ENCODE results near the gene CDC42EP5.
"Not testable (repeated sequence)": the region's sequence is repeated elsewhere in the genome, so short reads cannot be mapped to it uniquely, and the experiment has no call there.

Gene CDC42EP5

GRCh38 chr19:54515156-54515555, 42.1 kb upstream of the CDC42EP5 start:
- no peaks in the 10 kb centered on the region for H3K27me3 ChIP-seq (replicated peaks; ENCODE audit: control insufficient read depth, insufficient read depth, low read length)
- no peaks in the 10 kb centered on the region for H3K36me3 ChIP-seq (ENCODE audit: control insufficient read depth, insufficient read depth, low read length)
- no peak overlapping the region for H3K4me3 ChIP-seq (replicated peaks; ENCODE audit: low read depth, low read length)
- no peak for DNase-seq (ENCODE audit: extremely low read depth, insufficient read length)
- TF ChIP-seq CTCF (IDR thresholded peaks at IDR 0.05; ENCODE audit: insufficient read depth, low read length, poor library complexity, severe bottlenecking), result no peak

GRCh38 chr19:54509200-54509940, 36.3 kb upstream of the CDC42EP5 start:
- H3K27me3 ChIP-seq (replicated peaks; ENCODE audit: control insufficient read depth, insufficient read depth, low read length); DNase-seq (ENCODE audit: extremely low read depth, insufficient read length): not testable (repeated sequence)

GRCh38 chr19:54508487-54508886, 35.4 kb upstream of the CDC42EP5 start:
- H3K36me3 ChIP-seq (ENCODE audit: control insufficient read depth, insufficient read depth, low read length); DNase-seq (ENCODE audit: extremely low read depth, insufficient read length); H3K27me3 ChIP-seq (replicated peaks; ENCODE audit: control insufficient read depth, insufficient read depth, low read length); H3K4me3 ChIP-seq (replicated peaks; ENCODE audit: low read depth, low read length): not testable (repeated sequence)

More at GRCh38 chr19:54509200-54509940, 36.3 kb upstream of the CDC42EP5 start:
- H3K36me3 ChIP-seq (ENCODE audit: control insufficient read depth, insufficient read depth, low read length); H3K4me3 ChIP-seq (replicated peaks; ENCODE audit: low read depth, low read length): not testable (repeated sequence)

- TF ChIP-seq CTCF (IDR thresholded peaks at IDR 0.05; ENCODE audit: insufficient read depth, low read length, poor library complexity, severe bottlenecking), result no peak
- no peak for DNase-seq (ENCODE audit: extremely low read depth, insufficient read length)
- no peak overlapping the region for H3K4me3 ChIP-seq (replicated peaks; ENCODE audit: low read depth, low read length)
- H3K36me3 ChIP-seq (ENCODE audit: control insufficient read depth, insufficient read depth, low read length), result no peaks in the 10 kb centered on the region
- H3K27me3 ChIP-seq (replicated peaks; ENCODE audit: control insufficient read depth, insufficient read depth, low read length), result no peaks in the 10 kb centered on the region
Measured at GRCh38 chr19:54507824-54508223, 34.7 kb upstream of the CDC42EP5 start.

- H3K36me3 ChIP-seq (ENCODE audit: control insufficient read depth, insufficient read depth, low read length); DNase-seq (ENCODE audit: extremely low read depth, insufficient read length); H3K4me3 ChIP-seq (replicated peaks; ENCODE audit: low read depth, low read length); H3K27me3 ChIP-seq (replicated peaks; ENCODE audit: control insufficient read depth, insufficient read depth, low read length): not testable (repeated sequence)
Measured at GRCh38 chr19:54507038-54507717, 34.1 kb upstream of the CDC42EP5 start.

GRCh38 chr19:54506079-54506478, 33.0 kb upstream of the CDC42EP5 start:
- Histone ChIP-seq H3K27me3 (replicated peaks; ENCODE audit: control insufficient read depth, insufficient read depth, low read length) (no peaks in the 10 kb centered on the region), H3K4me3 (replicated peaks; ENCODE audit: low read depth, low read length) (no peak overlapping the region), H3K36me3 (ENCODE audit: control insufficient read depth, insufficient read depth, low read length) (no peaks in the 10 kb centered on the region)
- DNase-seq (ENCODE audit: extremely low read depth, insufficient read length), result no peak
- no peak for TF ChIP-seq CTCF (IDR thresholded peaks at IDR 0.05; ENCODE audit: insufficient read depth, low read length, poor library complexity, severe bottlenecking)

- not testable (repeated sequence) for H3K27me3 ChIP-seq (replicated peaks; ENCODE audit: control insufficient read depth, insufficient read depth, low read length); DNase-seq (ENCODE audit: extremely low read depth, insufficient read length); H3K36me3 ChIP-seq (ENCODE audit: control insufficient read depth, insufficient read depth, low read length); H3K4me3 ChIP-seq (replicated peaks; ENCODE audit: low read depth, low read length)
Measured at GRCh38 chr19:54505542-54505941, 32.4 kb upstream of the CDC42EP5 start.

Data from GM06990 (cell line).